Mononuclear cell (primary cell): Measurements from ENCODE around the gene OPN1MW3. TPM values are rescaled to one million over a fixed set of nuclear protein-coding genes. Genes with fewer than 3 reads are reported as not detected.

Experiments used
- H3K27me3 ChIP-seq: 2 replicates; pipeline ENCODE4 v1.6.0; 2011; ENCODE audit warnings: low read length, control low read depth; ENCODE audit not compliant: insufficient read depth
- H3K4me1 ChIP-seq: 2 replicates; pipeline ENCODE4 v1.5.1; 2011; ENCODE audit warnings: mild to moderate bottlenecking, low read length, control low read depth; ENCODE audit not compliant: insufficient read depth
- H3K4me3 ChIP-seq: 2 replicates; pipeline ENCODE4 v1.5.1; 2011; ENCODE audit warnings: mild to moderate bottlenecking, low read length, moderate library complexity
- H3K9me3 ChIP-seq: 2 replicates; pipeline ENCODE4 v1.5.1; 2011; ENCODE audit warnings: low read depth, mild to moderate bottlenecking, control low read depth, low read length
- total RNA-seq: library from RNA; depleted of rRNA; stranded (reverse); fragments of >200 nt; gene quantifications from one replicate; pipeline ENCODE4 v1.2.3, GENCODE V29; 2012

The OPN1MW3 gene
- total RNA-seq, 1 donor, result not detected

DNA sequence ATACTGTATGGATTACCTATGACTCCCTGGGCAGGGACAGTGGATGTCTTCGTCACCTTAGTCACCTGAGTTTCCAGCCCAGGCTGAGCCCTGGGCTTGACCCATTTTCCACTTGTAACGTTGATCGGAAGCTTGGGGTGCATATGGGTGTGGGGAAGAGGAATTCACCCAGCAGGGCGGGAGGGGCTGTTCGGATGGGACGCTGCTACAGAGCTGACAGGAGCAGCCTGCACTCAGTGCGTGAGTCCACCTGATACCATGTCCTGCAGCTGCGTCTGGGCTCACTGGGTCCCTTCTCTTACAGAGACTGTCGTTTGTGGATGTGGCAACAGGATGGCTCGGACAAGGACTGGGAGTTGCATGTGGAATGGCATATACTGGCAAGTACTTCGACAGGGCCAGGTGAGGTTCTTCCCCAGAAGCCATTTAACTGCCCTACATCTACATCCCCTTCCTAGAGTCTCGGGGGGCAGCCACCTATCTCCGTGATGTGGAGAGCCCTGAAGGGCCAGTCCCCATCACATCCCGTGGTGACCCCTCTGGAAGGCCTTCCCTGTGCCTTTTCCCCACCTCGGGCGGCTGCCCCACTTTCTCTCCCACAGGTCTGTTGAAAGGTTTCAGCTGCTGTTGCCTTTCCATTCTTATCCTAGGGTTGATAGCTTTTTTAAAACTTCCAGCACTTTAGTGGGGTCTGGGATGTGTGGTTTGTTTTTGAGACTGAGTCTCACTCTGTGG is 51.8 kb downstream of the OPN1MW3 start:
- Histone ChIP-seq H3K9me3 (no peaks in the 10 kb centered on the region), H3K4me3 (no peak overlapping the region), H3K4me1 (peaks cover 53% of the 10 kb centered on the region), H3K27me3 (no peaks in the 10 kb centered on the region)

GRCh38 chrX:154310616-154311536 is 53.5 kb downstream of the OPN1MW3 start:
- Histone ChIP-seq H3K27me3 (no peaks in the 10 kb centered on the region), H3K4me1 (peaks cover 42% of the 10 kb centered on the region)

DNA sequence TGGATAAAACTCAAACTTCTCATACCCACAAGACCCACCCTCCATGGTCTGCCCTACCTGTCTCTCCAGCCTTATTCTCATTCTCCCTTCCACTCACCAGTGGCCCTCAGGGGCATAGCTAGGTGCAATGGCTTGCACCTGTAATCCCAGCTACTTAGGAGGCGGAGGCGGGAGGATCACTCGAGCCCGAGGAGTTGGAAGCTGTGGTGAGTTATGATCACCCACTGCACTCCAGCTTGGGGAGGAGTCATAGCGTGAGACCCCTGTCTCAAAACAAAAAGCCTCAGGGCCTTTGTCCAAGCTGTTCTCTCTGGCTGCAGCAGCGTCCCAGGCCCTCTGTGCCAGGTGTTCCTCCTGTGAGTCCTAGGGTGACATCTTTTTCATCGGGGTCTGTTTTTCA is 54.7 kb downstream of the OPN1MW3 start:
- H3K4me1 ChIP-seq, result peaks cover 39% of the 10 kb centered on the region
- no peaks in the 10 kb centered on the region for H3K9me3 ChIP-seq
- H3K4me3 ChIP-seq, result no peak overlapping the region
- H3K27me3 ChIP-seq, result no peaks in the 10 kb centered on the region

More at GRCh38 chrX:154310616-154311536, 53.5 kb downstream of the OPN1MW3 start:
- Histone ChIP-seq H3K4me3 (no peak overlapping the region), H3K9me3 (no peaks in the 10 kb centered on the region)

GRCh38 chrX:154313147-154313546 is 55.8 kb downstream of the OPN1MW3 start:
- H3K4me1 ChIP-seq, result peaks cover 32% of the 10 kb centered on the region
- no peak overlapping the region for H3K4me3 ChIP-seq
- no peaks in the 10 kb centered on the region for H3K27me3 ChIP-seq
- H3K9me3 ChIP-seq, result no peaks in the 10 kb centered on the region

DNA sequence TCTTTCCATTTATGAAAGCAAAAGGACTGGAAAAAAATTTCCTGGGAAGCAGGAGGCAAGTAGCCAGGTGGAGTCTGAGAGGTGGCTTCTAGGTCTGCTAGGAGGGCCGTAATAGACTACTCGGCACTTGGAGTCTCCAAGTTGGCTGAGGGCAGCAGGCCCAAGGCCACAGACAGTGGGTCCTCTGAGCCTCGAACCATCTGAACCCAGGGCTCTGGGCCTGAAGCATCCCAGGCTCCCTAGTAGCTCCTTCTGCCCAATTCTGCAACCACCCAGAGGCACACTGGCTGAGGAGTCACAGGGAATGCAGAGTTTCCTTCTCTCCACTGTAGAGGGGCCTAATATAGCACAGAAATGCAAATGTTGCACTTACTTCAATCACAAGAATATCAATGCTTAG is 58.0 kb downstream of the OPN1MW3 start:
- H3K27me3 ChIP-seq, result no peaks in the 10 kb centered on the region
- no peaks in the 10 kb centered on the region for H3K9me3 ChIP-seq
- peaks cover 18% of the 10 kb centered on the region for H3K4me1 ChIP-seq

GRCh38 chrX:154317391-154317995 is 60.1 kb downstream of the OPN1MW3 start:
- Histone ChIP-seq H3K4me3 (no peak overlapping the region), H3K27me3 (no peaks in the 10 kb centered on the region), H3K9me3 (no peaks in the 10 kb centered on the region), H3K4me1 (peaks cover 12% of the 10 kb centered on the region)

More for the DNA sequence above, 58.0 kb downstream of the OPN1MW3 start:
- H3K4me3 ChIP-seq, result no peak overlapping the region

DNA sequence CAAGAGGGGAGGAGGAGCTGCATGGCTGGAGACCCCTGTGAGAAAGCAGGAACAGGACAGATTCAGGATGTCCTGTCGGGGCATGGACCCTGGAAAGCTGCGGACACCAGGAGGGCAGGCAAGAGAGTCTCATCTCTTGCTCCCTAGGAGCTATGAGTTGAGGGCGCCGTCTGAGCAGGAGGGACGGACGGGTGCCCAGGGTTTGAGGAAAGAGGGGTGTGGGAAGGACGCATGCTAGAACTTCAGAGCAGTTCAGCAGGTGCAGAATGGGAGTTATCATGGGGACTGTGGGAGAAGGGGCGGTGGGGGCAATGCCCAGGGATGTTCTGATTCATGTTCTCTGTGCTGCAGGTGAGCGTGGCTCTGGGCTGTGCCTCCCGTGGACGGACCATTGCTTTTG is 63.0 kb downstream of the OPN1MW3 start:
- no peaks in the 10 kb centered on the region for H3K4me1 ChIP-seq
- H3K27me3 ChIP-seq, result no peaks in the 10 kb centered on the region
- no peaks in the 10 kb centered on the region for H3K9me3 ChIP-seq
- no peak overlapping the region for H3K4me3 ChIP-seq

Other genes starting within 250 kb of the OPN1MW3 start
- gene IRAK1, start 237.7 kb upstream of the OPN1MW3 start, total RNA-seq, result 37.0 TPM
- gene MECP2, start 159.9 kb upstream of the OPN1MW3 start, total RNA-seq, result 142 TPM
- gene OPN1LW, start 113.3 kb upstream of the OPN1MW3 start, total RNA-seq, result not detected
- gene OPN1MW, start 75.0 kb upstream of the OPN1MW3 start, total RNA-seq, result not detected
- not detected for gene OPN1MW2, start 37.8 kb upstream of the OPN1MW3 start, total RNA-seq
- gene TEX28, start 37.5 kb downstream of the OPN1MW3 start, total RNA-seq, result not detected
- 4.1 TPM for gene TKTL1, start 38.2 kb downstream of the OPN1MW3 start, total RNA-seq
- 933 TPM for gene FLNA, start 117.1 kb downstream of the OPN1MW3 start, total RNA-seq
- 39.3 TPM for gene EMD, start 121.7 kb downstream of the OPN1MW3 start, total RNA-seq
- gene RPL10, start 140.8 kb downstream of the OPN1MW3 start, total RNA-seq, result 8,353 TPM
- 30.2 TPM for gene DNASE1L1, start 151.7 kb downstream of the OPN1MW3 start, total RNA-seq
- gene TAFAZZIN, start 154.0 kb downstream of the OPN1MW3 start, total RNA-seq, result 33.2 TPM
- gene ATP6AP1, start 171.1 kb downstream of the OPN1MW3 start, total RNA-seq, result 47.9 TPM
- 67.6 TPM for gene GDI1, start 179.6 kb downstream of the OPN1MW3 start, total RNA-seq
- 19.1 TPM for gene FAM50A, start 186.6 kb downstream of the OPN1MW3 start, total RNA-seq
- gene PLXNA3, start 200.7 kb downstream of the OPN1MW3 start, total RNA-seq, result 5.5 TPM
- 2.6 TPM for gene LAGE3, start 221.7 kb downstream of the OPN1MW3 start, total RNA-seq
- 15.2 TPM for gene UBL4A, start 229.0 kb downstream of the OPN1MW3 start, total RNA-seq
- gene SLC10A3, start 233.0 kb downstream of the OPN1MW3 start, total RNA-seq, result 15.0 TPM